H1 (cell line): Measurements from ENCODE around the gene DARS1. TPM values are rescaled to one million over a fixed set of nuclear protein-coding genes. Genes with fewer than 3 reads are reported as not detected.

Experiments used
- CTCF ChIA-PET: fragments of 300-600 bp; sonication (Branson Sonifier 250); formaldehyde crosslinking; loops from one replicate; lab custom pipeline; 2021; ENCODE audit not compliant: partially characterized antibody; lab: Charles Lee
- POLR2A ChIA-PET: fragments of 300-600 bp; sonication (Branson Sonifier 250); formaldehyde crosslinking; loops from one replicate; lab custom pipeline; 2021; ENCODE audit warnings: inconsistent platforms; ENCODE audit not compliant: partially characterized antibody; lab: Charles Lee
- DNase-seq, 2 experiments: peaks; one replicate each; pipeline versions ENCODE4 v3.0.0 to v3.0.0-alpha.2; 2010 to 2022; ENCODE audit warnings: low spot score in 2 of 2, low read depth in 1 of 2, mixed read lengths in 1 of 2
- FAIRE-seq: peaks from 2 replicates; lab custom pipeline; 2011; peaks lifted over from hg19 to GRCh38; lab: Jason Lieb, UNC
- H2AFZ ChIP-seq: 2 replicates; pipeline ENCODE4 v1.8.1; 2012; ENCODE audit warnings: low read length, inconsistent platforms
- H2AK5ac ChIP-seq: 2 replicates; pipeline ENCODE4 v1.6.1; 2013; ENCODE audit warnings: low read depth, low read length
- H2BK120ac ChIP-seq: replicated peaks from 2 replicates; pipeline ENCODE3; 2013; ENCODE audit warnings: low read depth, low read length, inconsistent platforms
- H2BK12ac ChIP-seq: 2 replicates; pipeline ENCODE4 v1.6.1; 2013; ENCODE audit warnings: low read depth, low read length
- H2BK15ac ChIP-seq: 2 replicates; pipeline ENCODE4 v1.6.1; 2013; ENCODE audit warnings: low read length
- H2BK20ac ChIP-seq: 2 replicates; pipeline ENCODE4 v1.6.1; 2013; ENCODE audit warnings: low read length
- H2BK5ac ChIP-seq: 2 replicates; pipeline ENCODE4 v1.6.1; 2013; ENCODE audit warnings: low read depth, low read length
- H3K14ac ChIP-seq: 2 replicates; pipeline ENCODE4 v1.6.1; 2013; ENCODE audit warnings: inconsistent platforms; ENCODE audit not compliant: insufficient read length
- H3K18ac ChIP-seq: 2 replicates; pipeline ENCODE4 v1.6.1; 2013; ENCODE audit warnings: low read length; ENCODE audit errors: extremely low read depth
- H3K23ac ChIP-seq: 2 replicates; pipeline ENCODE4 v1.6.1; 2013; ENCODE audit warnings: inconsistent platforms; ENCODE audit not compliant: insufficient read length
- H3K23me2 ChIP-seq: 2 replicates; pipeline ENCODE4 v1.6.1; 2013; ENCODE audit warnings: low read depth, low read length
- H3K27ac ChIP-seq: 2 replicates; pipeline ENCODE4 v1.6.1; 2011; ENCODE audit warnings: low read depth, low read length, inconsistent platforms
- H3K27me3 ChIP-seq, 4 experiments: replicated peaks in 1 of 4; 1 replicate in 1 of 4; 2 replicates in 3 of 4; pipeline versions ENCODE4 v1.6.1 to v1.8.1; 2011 to 2013; ENCODE audit warnings: low read length in 3 of 4, mild to moderate bottlenecking in 3 of 4, inconsistent platforms in 2 of 4, mixed read lengths in 2 of 4, moderate library complexity in 1 of 4; ENCODE audit not compliant: control insufficient read depth in 3 of 4, insufficient read depth in 3 of 4; ENCODE audit errors: extremely low read depth in 1 of 4
- H3K36me3 ChIP-seq, 4 experiments: 2 replicates each; pipeline versions ENCODE4 v1.6.1 to v1.8.1; 2011 to 2013; ENCODE audit warnings: mild to moderate bottlenecking in 4 of 4, low read length in 3 of 4, moderate library complexity in 2 of 4, control low read depth in 1 of 4, inconsistent platforms in 1 of 4; ENCODE audit not compliant: insufficient read depth in 4 of 4, control insufficient read depth in 2 of 4
- H3K4ac ChIP-seq: replicated peaks from 2 replicates; pipeline ENCODE3; 2013; ENCODE audit warnings: low read length, low read depth, mixed read lengths, inconsistent platforms; ENCODE audit not compliant: insufficient read length
- H3K4me1 ChIP-seq, 4 experiments: replicated peaks in 1 of 4; 1 replicate in 1 of 4; 2 replicates in 3 of 4; pipeline versions ENCODE4 v1.6.1 to v1.8.1; 2011 to 2013; ENCODE audit warnings: low read length in 3 of 4, inconsistent platforms in 2 of 4, mixed read lengths in 1 of 4; ENCODE audit not compliant: insufficient read depth in 4 of 4, control insufficient read depth in 3 of 4
- H3K4me2 ChIP-seq, 2 experiments: 2 replicates each; pipeline versions ENCODE4 v1.6.1 to v1.8.1; 2011 to 2013; ENCODE audit warnings: low read depth in 2 of 2, low read length in 2 of 2, control low read depth in 1 of 2, inconsistent platforms in 1 of 2, mild to moderate bottlenecking in 1 of 2; ENCODE audit not compliant: insufficient read depth in 1 of 2
- H3K4me3 ChIP-seq, 4 experiments: fragments of 200-600, 300-600 bp in 1 of 4; sonication (generic), shearing (Covaris generic), sonication (Bioruptor Twin) in 1 of 4; 2 replicates each; pipeline versions ENCODE4 v1.5.1 to v1.8.1; 2011 to 2016; ENCODE audit warnings: low read length in 4 of 4, low read depth in 3 of 4, control low read depth in 2 of 4, inconsistent platforms in 2 of 4, mild to moderate bottlenecking in 2 of 4, mixed read lengths in 1 of 4, moderate library complexity in 1 of 4; ENCODE audit not compliant: insufficient read depth in 2 of 4; ENCODE audit errors: extremely low read depth in 1 of 4
- H3K56ac ChIP-seq: replicated peaks from 2 replicates; pipeline ENCODE3; 2013; ENCODE audit warnings: low read depth, mild to moderate bottlenecking, mixed read lengths, low read length, inconsistent platforms; ENCODE audit not compliant: insufficient read length
- H3K79me1 ChIP-seq: 2 replicates; pipeline ENCODE4 v1.6.1; 2013; ENCODE audit warnings: low read depth, low read length, control low read depth
- H3K79me2 ChIP-seq, 2 experiments: 2 replicates each; pipeline versions ENCODE4 v1.6.1 to v1.8.1; 2012 to 2013; ENCODE audit warnings: low read length in 2 of 2, mild to moderate bottlenecking in 2 of 2, inconsistent platforms in 1 of 2; ENCODE audit not compliant: insufficient read depth in 2 of 2, control insufficient read depth in 1 of 2
- H3K9ac ChIP-seq, 4 experiments: replicated peaks in 1 of 4; 1 replicate in 1 of 4; 2 replicates in 3 of 4; pipeline versions ENCODE4 v1.6.1 to v1.8.1; 2011 to 2013; ENCODE audit warnings: low read depth in 3 of 4, low read length in 3 of 4, control low read depth in 2 of 4, mild to moderate bottlenecking in 2 of 4, moderate library complexity in 2 of 4, inconsistent platforms in 1 of 4; ENCODE audit errors: extremely low read depth in 1 of 4
- H3K9me3 ChIP-seq, 2 experiments: 2 replicates each; pipeline versions ENCODE4 v1.6.1 to v1.8.1; 2012 to 2013; ENCODE audit warnings: mild to moderate bottlenecking in 2 of 2, moderate library complexity in 2 of 2, control low read depth in 1 of 2, inconsistent platforms in 1 of 2, low read depth in 1 of 2, low read length in 1 of 2, mixed read lengths in 1 of 2; ENCODE audit not compliant: insufficient read depth in 2 of 2
- H4K20me1 ChIP-seq, 2 experiments: replicated peaks in 1 of 2; 2 replicates each; pipeline versions ENCODE3 to v1.8.1; 2011 to 2013; ENCODE audit warnings: inconsistent platforms in 2 of 2, low read length in 2 of 2, mild to moderate bottlenecking in 1 of 2; ENCODE audit not compliant: insufficient read depth in 2 of 2, control insufficient read depth in 1 of 2
- H4K5ac ChIP-seq: 2 replicates; pipeline ENCODE4 v1.6.1; 2013; ENCODE audit warnings: low read length, low read depth, mixed read lengths, inconsistent platforms; ENCODE audit not compliant: insufficient read length
- H4K8ac ChIP-seq: 2 replicates; pipeline ENCODE4 v1.8.0; 2013; ENCODE audit warnings: mild to moderate bottlenecking, moderate library complexity, low read length, inconsistent platforms; ENCODE audit not compliant: insufficient read depth; ENCODE audit errors: extremely low read depth
- H4K91ac ChIP-seq: replicated peaks from 2 replicates; pipeline ENCODE3; 2013; ENCODE audit warnings: low read length, mixed read lengths, inconsistent platforms; ENCODE audit not compliant: insufficient read length
- CBX5 ChIP-seq: fragments of 300-800, 300-1000 bp; sonication (generic); IDR thresholded peaks from 2 replicates; pipeline ENCODE4 v1.7.1; 2016; ENCODE audit warnings: antibody characterized with exemption, low read length, low read depth
- E2F6 ChIP-seq: IDR thresholded peaks from 2 replicates; pipeline ENCODE4 v1.6.1; 2012; ENCODE audit warnings: inconsistent platforms
- EGR1 ChIP-seq: IDR thresholded peaks from 2 replicates; pipeline ENCODE4 v1.6.1; 2011; ENCODE audit warnings: low read depth, low read length, borderline replicate concordance
- EZH2 ChIP-seq: fragments of 200-600 bp; sonication (generic); IDR thresholded peaks from 2 replicates; pipeline ENCODE4 v1.7.1; 2012; ENCODE audit warnings: low read depth, mild to moderate bottlenecking, moderate library complexity, low read length, inconsistent platforms; ENCODE audit not compliant: severe bottlenecking
- KDM4A ChIP-seq: IDR thresholded peaks from one replicate; pipeline ENCODE4 v1.7.1; 2012; ENCODE audit warnings: low read depth, mild to moderate bottlenecking, moderate library complexity, low read length, inconsistent platforms; ENCODE audit not compliant: severe bottlenecking
- MAX ChIP-seq: IDR thresholded peaks from 2 replicates; pipeline ENCODE4 v1.6.1; 2012; ENCODE audit warnings: inconsistent platforms
- PHF8 ChIP-seq: fragments of 200-600 bp; sonication (generic); conservative IDR thresholded peaks from 2 replicates; pipeline ENCODE4 v1.7.1; 2012; ENCODE audit warnings: low read depth, mild to moderate bottlenecking, inconsistent platforms, low read length, moderate library complexity
- POU5F1 ChIP-seq: IDR thresholded peaks from 2 replicates; pipeline ENCODE4 v1.6.1; 2011; ENCODE audit warnings: low read depth, mild to moderate bottlenecking, low read length, moderate library complexity
- SAP30 ChIP-seq: fragments of 300-600 bp; sonication (generic); IDR thresholded peaks from 2 replicates; pipeline ENCODE4 v1.7.1; 2012; ENCODE audit warnings: low read length, moderate library complexity, mild to moderate bottlenecking, inconsistent platforms; ENCODE audit not compliant: insufficient read depth, insufficient replicate concordance
- SP2 ChIP-seq: IDR thresholded peaks from 2 replicates; pipeline ENCODE4 v1.6.1; 2012; ENCODE audit warnings: mild to moderate bottlenecking, low read length, inconsistent platforms
- SP4 ChIP-seq: IDR thresholded peaks from 2 replicates; pipeline ENCODE4 v1.6.1; 2012; ENCODE audit warnings: low read length, inconsistent platforms
- TBP ChIP-seq: IDR thresholded peaks from 2 replicates; pipeline ENCODE4 v1.6.1; 2011; ENCODE audit warnings: low read depth, low read length, improper control_type of control experiment
- WGBS, 2 experiments: shearing (Covaris generic) in 1 of 2; methylation state at CpG; one replicate each; pipeline versions ENCODE4 v1.1.6 to v1.1.7; 2013 to 2015; ENCODE audit warnings: low lambda C conversion rate in 2 of 2, mixed read lengths in 2 of 2, inconsistent platforms in 1 of 2, low coverage in 1 of 2, missing lambda C conversion rate in 1 of 2; ENCODE audit not compliant: insufficient replicate concordance in 2 of 2, insufficient coverage in 1 of 2, insufficient read length in 1 of 2; ENCODE audit errors: extremely low coverage in 1 of 2, missing lambda C conversion rate in 1 of 2; 5-methylcytosine and 5-hydroxymethylcytosine counted together
- polyA plus RNA-seq, 7 experiments: library from polyadenylated mRNA; depleted of rRNA in 3 of 7; stranded (reverse) in 5 of 7; unstranded in 2 of 7; fragments of >200 nt in 5 of 7; fragments of 200-250 nt in 2 of 7; gene quantifications; 1 replicate in 5 of 7; 2 replicates in 1 of 7; 4 replicates in 1 of 7; pipeline versions ENCODE4 v1.2.1 to v1.2.3, GENCODE V29; 2011 to 2013; ENCODE audit warnings: missing spikeins in 2 of 7, mixed read lengths in 2 of 7
- total RNA-seq: library from RNA; stranded (reverse); fragmentation: NEBNext Ultra II Directional; extraction: Animal tissue kit (Norgen Biotek cat#: 25700); gene quantifications from 2 replicates; pipeline ENCODE4 v1.2.1, GENCODE V29; 2021

DARS1 gene
- total and polyA plus RNA-seq, 2 of the 8 experiments (the other 6 are each of a cell fraction or from before 2014, with no cell fraction given) = 61.7 to 85.9 TPM

GRCh38 chr2:136032817-136033535 is 47.5 kb upstream of the DARS1 start:
- Histone ChIP-seq H3K23me2 (no peaks in the 10 kb centered on the region), H3K4ac (no peak overlapping the region), H3K9me3 (no peaks in the 10 kb centered on the region), H4K5ac (no peak overlapping the region), H3K4me3 (no peak overlapping the region), H3K36me3 (no peaks in the 10 kb centered on the region), H3K27me3 (peaks cover 0 to 1% (median 0%) of the 10 kb centered on the region in 4 experiments; a peak in 1 of 7 replicates), H3K23ac (no peak overlapping the region), H2BK12ac (no peak overlapping the region), H3K4me1 (no peaks in the 10 kb centered on the region), H4K20me1 (no peaks in the 10 kb centered on the region), H3K56ac (no peak overlapping the region), H3K9ac (no peak overlapping the region), H2BK15ac (no peak overlapping the region), H3K79me1 (no peaks in the 10 kb centered on the region), H3K4me2 (no peak overlapping the region), H2AK5ac (no peak overlapping the region), H2BK120ac (no peak overlapping the region), H4K91ac (no peak overlapping the region), H2BK5ac (no peak overlapping the region), H3K14ac (no peak overlapping the region), H3K18ac (no peak overlapping the region), H2AFZ (no peak overlapping the region), H3K79me2 (no peaks in the 10 kb centered on the region), H3K27ac (no peak overlapping the region), H2BK20ac (no peak overlapping the region), H4K8ac (no peak overlapping the region)
- POLR2A ChIA-PET = interaction anchor here (1.4 kb wide), 1 partner anchor 8 kb away, joined by 6 read pairs; no protein-coding TSS in a partner anchor
- no peak for DNase-seq
- TF ChIP-seq EZH2 = no peak
- no peak for TF ChIP-seq CBX5
- no peak for TF ChIP-seq E2F6
- no peak for TF ChIP-seq POU5F1
- no peak for TF ChIP-seq SAP30
- TF ChIP-seq TBP = no peak
- TF ChIP-seq MAX = no peak
- no peak for TF ChIP-seq EGR1
- no peak for TF ChIP-seq SP4
- no peak for TF ChIP-seq SP2
- TF ChIP-seq KDM4A = no peak
- no peak for TF ChIP-seq PHF8
- FAIRE-seq = no peak
- 95% methylated on average over 3 of the region's 3 CpGs; no CpG with 5 or more reads in 1 of the 2 experiments for WGBS, 2 experiments
- CTCF ChIA-PET = interaction anchor here (0.5 to 1.2 kb wide), 4 partner anchors 14 to 118 kb away, joined by 3 to 7 read pairs (median 3); no protein-coding TSS in a partner anchor
